ENCODE measurements around the gene KIRREL3. TPM values are rescaled to one million over a fixed set of nuclear protein-coding genes. Genes with fewer than 3 reads are reported as not detected.

The KIRREL3 gene
- total RNA-seq, 1 donor, result 0.45 TPM

- no peak for DNase-seq (ENCODE audit: low read depth)
- no peak overlapping the region for H3K4me3 ChIP-seq (ENCODE audit: low read depth, low read length)
- TF ChIP-seq, protein P1, sequence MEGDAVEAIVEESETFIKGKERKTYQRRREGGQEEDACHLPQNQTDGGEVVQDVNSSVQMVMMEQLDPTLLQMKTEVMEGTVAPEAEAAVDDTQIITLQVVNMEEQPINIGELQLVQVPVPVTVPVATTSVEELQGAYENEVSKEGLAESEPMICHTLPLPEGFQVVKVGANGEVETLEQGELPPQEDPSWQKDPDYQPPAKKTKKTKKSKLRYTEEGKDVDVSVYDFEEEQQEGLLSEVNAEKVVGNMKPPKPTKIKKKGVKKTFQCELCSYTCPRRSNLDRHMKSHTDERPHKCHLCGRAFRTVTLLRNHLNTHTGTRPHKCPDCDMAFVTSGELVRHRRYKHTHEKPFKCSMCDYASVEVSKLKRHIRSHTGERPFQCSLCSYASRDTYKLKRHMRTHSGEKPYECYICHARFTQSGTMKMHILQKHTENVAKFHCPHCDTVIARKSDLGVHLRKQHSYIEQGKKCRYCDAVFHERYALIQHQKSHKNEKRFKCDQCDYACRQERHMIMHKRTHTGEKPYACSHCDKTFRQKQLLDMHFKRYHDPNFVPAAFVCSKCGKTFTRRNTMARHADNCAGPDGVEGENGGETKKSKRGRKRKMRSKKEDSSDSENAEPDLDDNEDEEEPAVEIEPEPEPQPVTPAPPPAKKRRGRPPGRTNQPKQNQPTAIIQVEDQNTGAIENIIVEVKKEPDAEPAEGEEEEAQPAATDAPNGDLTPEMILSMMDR (IDR thresholded peaks at IDR 0.05; ENCODE audit: insufficient read depth, low read length), result no peak
These were observed 458.1 kb downstream of the KIRREL3 start for GRCh38 chr11:126542334-126543015.

- DNase-seq (ENCODE audit: low read depth), result no peak
- TF ChIP-seq, protein P1 (IDR thresholded peaks at IDR 0.05; ENCODE audit: insufficient read depth, low read length), result no peak
- H3K4me3 ChIP-seq (ENCODE audit: low read depth, low read length), result no peak overlapping the region
These were observed 462.5 kb downstream of the KIRREL3 start for GRCh38 chr11:126538071-126538470.

DNA sequence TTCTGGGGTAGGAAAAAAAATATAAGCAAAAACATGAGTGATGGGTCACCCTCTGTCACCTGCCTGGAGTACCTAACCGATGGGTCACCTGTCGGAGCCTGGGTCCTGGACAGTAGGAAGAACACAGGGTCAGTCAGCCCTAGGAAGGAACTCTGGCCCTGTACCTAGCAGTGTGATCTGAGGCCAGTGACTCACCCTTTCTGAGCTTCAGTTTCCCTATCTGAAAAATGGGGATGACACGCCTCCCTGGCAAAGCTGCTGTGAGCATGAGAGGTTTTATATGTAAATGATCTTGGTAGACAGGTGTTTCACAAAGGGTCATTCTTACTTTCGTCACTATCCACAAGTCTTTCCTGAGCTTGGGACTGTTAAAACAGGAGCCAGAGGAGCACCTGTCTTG, 463.1 kb downstream of the KIRREL3 start:
- DNase-seq (ENCODE audit: low read depth), result no peak
- H3K4me3 ChIP-seq (ENCODE audit: low read depth, low read length), result no peak overlapping the region
- TF ChIP-seq, protein P1 (IDR thresholded peaks at IDR 0.05; ENCODE audit: insufficient read depth, low read length), result no peak

- H3K4me3 ChIP-seq (ENCODE audit: low read depth, low read length), result no peak overlapping the region
- TF ChIP-seq, protein P1 (IDR thresholded peaks at IDR 0.05; ENCODE audit: insufficient read depth, low read length), result no peak
- DNase-seq (ENCODE audit: low read depth), result no peak
These were observed 466.3 kb downstream of the KIRREL3 start for GRCh38 chr11:126534141-126534805.

GRCh38 chr11:126533560-126533959, 467.0 kb downstream of the KIRREL3 start:
- no peak overlapping the region for H3K4me3 ChIP-seq (ENCODE audit: low read depth, low read length)
- TF ChIP-seq, protein P1 (IDR thresholded peaks at IDR 0.05; ENCODE audit: insufficient read depth, low read length), result no peak
- DNase-seq (ENCODE audit: low read depth), result no peak

DNA sequence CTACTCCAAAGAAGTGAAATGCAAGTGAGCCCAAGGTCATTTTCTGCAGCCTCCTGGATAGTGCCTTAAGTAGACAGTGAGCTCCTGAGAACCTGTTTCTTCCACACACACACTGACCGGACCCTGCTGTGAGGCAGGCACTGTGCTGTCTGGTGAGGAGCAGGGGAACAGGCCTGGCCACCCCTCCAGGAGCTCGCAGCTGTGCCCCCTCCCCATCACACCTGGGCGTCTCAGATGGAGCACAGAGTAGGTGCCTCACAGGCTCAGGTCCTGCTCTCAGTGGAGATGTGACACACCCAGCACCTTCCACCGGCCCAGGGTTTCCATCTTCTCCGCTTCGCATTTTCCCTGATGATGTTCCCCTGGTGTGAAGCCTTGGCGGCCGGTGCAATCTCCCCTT, 470.2 kb downstream of the KIRREL3 start:
- H3K4me3 ChIP-seq (ENCODE audit: low read depth, low read length), result no peak overlapping the region
- DNase-seq (ENCODE audit: low read depth), result no peak
- TF ChIP-seq, protein P1 (IDR thresholded peaks at IDR 0.05; ENCODE audit: insufficient read depth, low read length), result no peak
